HEK293T (cell line): ENCODE measurements around the gene IFNL4.

Experiments
- CTCF ChIA-PET: fragments of 350-600 bp; formaldehyde crosslinking; extraction: SDS; loops from one replicate; lab custom pipeline; 2021; ENCODE audit warnings: antibody characterized with exemption, inconsistent platforms; lab: Yijun Ruan, JAX
- POLR2A ChIA-PET: fragments of 350-600 bp; formaldehyde crosslinking; extraction: SDS; loops from one replicate; lab custom pipeline; 2020; ENCODE audit warnings: antibody characterized with exemption, inconsistent platforms; lab: Yijun Ruan, JAX
- DNase-seq: peaks from one replicate; pipeline ENCODE4 v3.0.0; 2012; ENCODE audit warnings: mixed read lengths; ENCODE audit errors: extremely low spot score
- ARNT ChIP-seq: fragments of 450-650 bp; IDR thresholded peaks from 2 replicates; pipeline ENCODE4 v1.6.1; 2017; ENCODE audit warnings: mild to moderate bottlenecking
- BHLHE40 ChIP-seq: fragments of 450-650 bp; IDR thresholded peaks from 2 replicates; pipeline ENCODE4 v1.6.1; 2016; ENCODE audit warnings: mild to moderate bottlenecking, moderate library complexity, borderline replicate concordance
- CTBP1 ChIP-seq: fragments of 450-650 bp; IDR thresholded peaks from 2 replicates; pipeline ENCODE4 v1.6.1; 2016; ENCODE audit warnings: borderline replicate concordance
- ELF4 ChIP-seq: fragments of 450-650 bp; IDR thresholded peaks from 2 replicates; pipeline ENCODE4 v1.6.1; 2017; ENCODE audit warnings: antibody characterized with exemption
- FOXA1 ChIP-seq: fragments of 450-650 bp; IDR thresholded peaks from 2 replicates; pipeline ENCODE4 v1.6.1; 2016; ENCODE audit warnings: mild to moderate bottlenecking
- FOXK2 ChIP-seq: fragments of 450-650 bp; IDR thresholded peaks from 2 replicates; pipeline ENCODE4 v1.6.1; 2016; ENCODE audit warnings: mild to moderate bottlenecking
- FOXM1 ChIP-seq: fragments of 450-650 bp; IDR thresholded peaks from 2 replicates; pipeline ENCODE4 v1.6.1; 2017; ENCODE audit warnings: mild to moderate bottlenecking, borderline replicate concordance
- HDGF ChIP-seq: fragments of 450-650 bp; IDR thresholded peaks from 2 replicates; pipeline ENCODE4 v1.6.1; 2017; ENCODE audit warnings: antibody characterized with exemption, borderline replicate concordance
- L3MBTL2 ChIP-seq: fragments of 450-650 bp; conservative IDR thresholded peaks from 2 replicates; pipeline ENCODE4 v1.6.1; 2016; ENCODE audit warnings: mild to moderate bottlenecking
- LEF1 ChIP-seq: fragments of 450-650 bp; IDR thresholded peaks from 2 replicates; pipeline ENCODE4 v1.6.1; 2017; ENCODE audit warnings: mild to moderate bottlenecking, borderline replicate concordance
- NFRKB ChIP-seq: fragments of 450-650 bp; IDR thresholded peaks from 2 replicates; pipeline ENCODE4 v1.6.1; 2016; ENCODE audit warnings: mild to moderate bottlenecking, moderate library complexity
- SP1 ChIP-seq: fragments of 450-650 bp; IDR thresholded peaks from 2 replicates; pipeline ENCODE4 v1.6.1; 2017
- SUZ12 ChIP-seq: fragments of 450-650 bp; IDR thresholded peaks from 2 replicates; pipeline ENCODE4 v1.6.1; 2016; ENCODE audit warnings: mild to moderate bottlenecking
- TARDBP ChIP-seq: fragments of 450-650 bp; IDR thresholded peaks from 2 replicates; pipeline ENCODE4 v1.6.1; 2016
- ZNF384 ChIP-seq: fragments of 450-650 bp; IDR thresholded peaks from 2 replicates; pipeline ENCODE4 v1.6.1; 2016
- TF ChIP-seq, protein P1 (sequence below): fragments of 450-650 bp; IDR thresholded peaks from 2 replicates; pipeline ENCODE4 v1.6.1; 2016

IFNL4 gene

GRCh38 chr19:39238209-39238608, 10.4 kb downstream of the IFNL4 start:
- POLR2A ChIA-PET, result no interaction called here
- no peak for DNase-seq
- CTCF ChIA-PET, result interaction anchor here (1.1 kb wide), 1 partner anchor 89 kb away, joined by 3 read pairs; no protein-coding TSS in a partner anchor
- no peak for TF ChIP-seq SP1
- TF ChIP-seq FOXM1, result no peak
- no peak for TF ChIP-seq SUZ12
- no peak for TF ChIP-seq BHLHE40
- TF ChIP-seq HDGF, result no peak
- no peak for TF ChIP-seq TARDBP
- TF ChIP-seq CTBP1, result no peak
- TF ChIP-seq ZNF384, result no peak
- no peak for TF ChIP-seq ARNT
- no peak for TF ChIP-seq ELF4
- no peak for TF ChIP-seq FOXK2
- no peak for TF ChIP-seq L3MBTL2
- TF ChIP-seq FOXA1, result no peak
- TF ChIP-seq NFRKB, result no peak
- no peak for TF ChIP-seq LEF1
- TF ChIP-seq, protein P1, sequence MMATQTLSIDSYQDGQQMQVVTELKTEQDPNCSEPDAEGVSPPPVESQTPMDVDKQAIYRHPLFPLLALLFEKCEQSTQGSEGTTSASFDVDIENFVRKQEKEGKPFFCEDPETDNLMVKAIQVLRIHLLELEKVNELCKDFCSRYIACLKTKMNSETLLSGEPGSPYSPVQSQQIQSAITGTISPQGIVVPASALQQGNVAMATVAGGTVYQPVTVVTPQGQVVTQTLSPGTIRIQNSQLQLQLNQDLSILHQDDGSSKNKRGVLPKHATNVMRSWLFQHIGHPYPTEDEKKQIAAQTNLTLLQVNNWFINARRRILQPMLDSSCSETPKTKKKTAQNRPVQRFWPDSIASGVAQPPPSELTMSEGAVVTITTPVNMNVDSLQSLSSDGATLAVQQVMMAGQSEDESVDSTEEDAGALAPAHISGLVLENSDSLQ, result no peak

- no peak for TF ChIP-seq TARDBP
- TF ChIP-seq LEF1, result no peak
- no peak for TF ChIP-seq CTBP1
- TF ChIP-seq ELF4, result no peak
- no peak for DNase-seq
- POLR2A ChIA-PET, result no interaction called here
- CTCF ChIA-PET, result interaction anchor here (1.1 kb wide), 1 partner anchor 90 kb away, joined by 3 read pairs; no protein-coding TSS in a partner anchor
Observed at GRCh38 chr19:39237200-39238184, 11.2 kb downstream of the IFNL4 start.

GRCh38 chr19:39236527-39236926, 12.1 kb downstream of the IFNL4 start:
- DNase-seq, result no peak
- ChIA-PET POLR2A (no interaction called here), CTCF (interaction anchor here (0.6 kb wide), 1 partner anchor 306 kb away, joined by 6 read pairs; the partner anchor contains the start of gene MRPS12)
- no peak for TF ChIP-seq L3MBTL2
- no peak for TF ChIP-seq ELF4
- TF ChIP-seq HDGF, result no peak
- no peak for TF ChIP-seq NFRKB
- TF ChIP-seq CTBP1, result no peak
- TF ChIP-seq SUZ12, result no peak
- TF ChIP-seq BHLHE40, result no peak
- TF ChIP-seq ZNF384, result no peak
- TF ChIP-seq FOXA1, result no peak
- TF ChIP-seq SP1, result no peak
- TF ChIP-seq FOXK2, result no peak
- no peak for TF ChIP-seq FOXM1
- TF ChIP-seq, protein P1, result no peak
- no peak for TF ChIP-seq LEF1
- no peak for TF ChIP-seq ARNT
- no peak for TF ChIP-seq TARDBP

DNA sequence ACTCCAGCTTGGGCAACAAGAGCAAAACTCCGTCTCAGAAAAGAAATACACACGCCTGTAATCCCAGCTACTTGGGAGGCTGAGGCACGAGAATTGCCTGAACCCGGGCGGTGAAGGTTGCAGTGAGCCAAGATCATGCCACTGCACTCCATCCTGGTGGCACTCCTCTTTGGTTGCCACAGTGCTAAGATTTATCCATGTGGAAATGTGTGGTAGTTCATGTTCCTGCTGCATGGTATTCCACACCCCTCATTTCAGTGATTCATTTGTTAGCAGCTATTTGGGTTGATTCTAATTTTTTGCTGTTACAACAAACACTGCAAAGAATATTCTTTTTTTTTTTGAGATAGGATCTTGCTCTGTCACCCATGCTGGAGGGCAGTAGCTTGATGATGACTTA, 15.9 kb downstream of the IFNL4 start:
- ChIA-PET POLR2A (interaction anchor here (0.6 kb wide), 1 partner anchor 109 kb away, joined by 3 read pairs; the partner anchor contains the start of gene SAMD4B), CTCF (interaction anchor here (0.7 kb wide), 1 partner anchor 1522 kb away, joined by 3 read pairs; no protein-coding TSS in a partner anchor)
- DNase-seq, result no peak
- TF ChIP-seq ELF4 (no peak), FOXA1 (no peak), LEF1 (no peak), FOXK2 (no peak), HDGF (no peak), ZNF384 (no peak), ARNT (no peak), NFRKB (no peak), FOXM1 (no peak), SUZ12 (no peak), L3MBTL2 (no peak), CTBP1 (no peak), SP1 (no peak), TARDBP (no peak), BHLHE40 (no peak)
- TF ChIP-seq, protein P1, result no peak

DNA sequence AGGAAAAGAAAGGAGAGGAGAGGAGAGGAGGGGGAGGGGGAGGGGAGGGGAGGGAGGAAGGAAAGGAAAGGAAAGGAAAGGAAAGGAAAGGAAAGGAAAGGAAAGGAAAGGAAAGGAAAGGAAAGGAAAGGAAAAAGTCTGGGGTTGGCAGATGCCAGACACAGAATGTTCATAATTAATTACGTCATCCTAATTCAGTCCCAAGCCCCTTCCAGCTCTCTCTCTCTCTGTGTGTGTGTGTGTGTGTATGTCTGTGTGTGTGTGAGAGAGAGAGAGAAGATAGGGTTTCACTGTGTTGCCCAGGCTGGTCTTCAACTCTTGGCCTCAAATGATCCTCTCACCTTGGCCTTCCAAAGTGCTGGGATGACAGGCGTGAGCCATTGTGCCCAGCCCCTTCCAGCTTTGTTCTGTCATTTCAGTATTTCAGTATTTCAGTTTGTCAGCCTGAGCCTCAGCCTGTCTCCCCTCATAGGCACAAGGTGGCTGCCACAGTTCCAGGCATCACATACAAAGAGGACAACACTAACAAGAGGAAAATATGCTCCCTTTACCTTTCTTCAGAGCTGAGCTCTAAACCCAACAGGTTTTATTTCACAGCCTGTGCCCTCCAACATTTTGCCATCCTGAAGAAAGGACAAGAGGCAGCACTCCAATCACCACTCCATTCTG, 18.4 kb downstream of the IFNL4 start:
- ChIA-PET CTCF (no interaction called here), POLR2A (no interaction called here)

More for the DNA sequence above, 18.4 kb downstream of the IFNL4 start:
- DNase-seq, result no peak
- TF ChIP-seq SUZ12 (no peak), L3MBTL2 (no peak), ZNF384 (no peak), BHLHE40 (no peak), FOXA1 (no peak), SP1 (no peak), CTBP1 (no peak), ARNT (no peak), ELF4 (no peak), LEF1 (no peak), FOXK2 (no peak), TARDBP (no peak), NFRKB (no peak), FOXM1 (no peak), HDGF (no peak)
- TF ChIP-seq, protein P1, result no peak
